Measurements from ENCODE around the gene UNC5B. TPM values are rescaled to one million over a fixed set of nuclear protein-coding genes. Genes with fewer than 3 reads are reported as not detected.

The UNC5B gene
- total RNA-seq, 1 donor from 2014 or later, result 0.63 TPM

DNA sequence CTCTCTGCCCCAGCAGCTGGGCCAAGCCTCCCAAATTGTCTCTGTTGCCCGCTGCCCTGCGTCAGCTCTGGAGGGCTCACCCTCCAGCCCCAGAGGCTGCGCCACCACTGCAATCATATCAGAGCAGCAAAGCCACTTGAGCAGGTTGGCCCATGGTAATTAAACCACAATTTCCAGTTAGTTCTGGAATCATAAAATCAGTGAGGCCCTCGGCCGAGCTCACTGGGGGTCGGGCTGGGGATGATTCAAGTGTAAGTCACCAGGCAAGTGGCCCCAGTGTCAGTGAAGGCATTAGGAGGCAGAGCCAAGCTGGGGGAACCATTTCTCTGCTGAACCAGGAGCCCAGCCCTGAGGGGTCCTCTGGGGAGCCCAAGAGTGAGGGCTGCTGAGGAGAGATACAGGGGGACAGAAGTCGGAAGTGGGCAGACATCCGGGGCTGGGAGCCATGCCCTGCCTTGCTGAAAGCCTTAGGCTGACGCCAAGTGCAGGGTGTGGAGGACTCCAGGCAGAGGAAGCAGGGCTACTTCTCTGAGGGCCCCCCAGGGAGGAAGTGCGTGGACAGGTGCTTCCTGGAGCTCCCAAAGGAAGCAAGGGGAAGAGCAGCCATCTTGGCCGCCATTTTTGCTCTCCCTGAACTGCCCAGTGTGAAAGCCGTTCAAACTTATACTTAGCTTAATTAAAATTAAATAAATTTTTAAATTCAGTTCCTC is 77.2 kb downstream of the UNC5B start:
- no peak for DNase-seq (ENCODE audit: low read depth)
- TF ChIP-seq, protein P1, sequence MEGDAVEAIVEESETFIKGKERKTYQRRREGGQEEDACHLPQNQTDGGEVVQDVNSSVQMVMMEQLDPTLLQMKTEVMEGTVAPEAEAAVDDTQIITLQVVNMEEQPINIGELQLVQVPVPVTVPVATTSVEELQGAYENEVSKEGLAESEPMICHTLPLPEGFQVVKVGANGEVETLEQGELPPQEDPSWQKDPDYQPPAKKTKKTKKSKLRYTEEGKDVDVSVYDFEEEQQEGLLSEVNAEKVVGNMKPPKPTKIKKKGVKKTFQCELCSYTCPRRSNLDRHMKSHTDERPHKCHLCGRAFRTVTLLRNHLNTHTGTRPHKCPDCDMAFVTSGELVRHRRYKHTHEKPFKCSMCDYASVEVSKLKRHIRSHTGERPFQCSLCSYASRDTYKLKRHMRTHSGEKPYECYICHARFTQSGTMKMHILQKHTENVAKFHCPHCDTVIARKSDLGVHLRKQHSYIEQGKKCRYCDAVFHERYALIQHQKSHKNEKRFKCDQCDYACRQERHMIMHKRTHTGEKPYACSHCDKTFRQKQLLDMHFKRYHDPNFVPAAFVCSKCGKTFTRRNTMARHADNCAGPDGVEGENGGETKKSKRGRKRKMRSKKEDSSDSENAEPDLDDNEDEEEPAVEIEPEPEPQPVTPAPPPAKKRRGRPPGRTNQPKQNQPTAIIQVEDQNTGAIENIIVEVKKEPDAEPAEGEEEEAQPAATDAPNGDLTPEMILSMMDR (conservative IDR thresholded peaks at IDR 0.05; ENCODE audit: low read depth, low read length), result no peak
- H3K4me3 ChIP-seq (ENCODE audit: low read depth, low read length), result no peak overlapping the region

DNA sequence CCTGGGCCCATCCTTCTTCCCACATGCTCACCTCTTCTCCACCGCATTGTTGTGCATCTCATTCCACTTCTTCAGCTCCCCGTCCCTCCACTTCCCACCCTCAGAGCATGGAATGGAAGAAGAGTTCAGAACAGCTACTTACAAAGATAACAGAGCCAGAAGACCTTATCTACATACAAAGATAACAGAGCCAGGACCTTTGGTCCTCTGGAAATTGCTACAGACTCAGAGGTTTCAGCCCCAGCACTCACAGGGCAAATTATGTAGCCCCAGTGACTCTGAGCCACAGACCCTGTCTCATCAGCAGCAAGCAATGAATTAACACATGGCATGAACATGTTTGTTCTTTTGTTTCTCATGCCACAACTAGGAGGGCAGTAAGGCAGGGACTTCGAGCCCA is 78.0 kb downstream of the UNC5B start:
- no peak overlapping the region for H3K4me3 ChIP-seq (ENCODE audit: low read depth, low read length)
- TF ChIP-seq, protein P1 (conservative IDR thresholded peaks at IDR 0.05; ENCODE audit: low read depth, low read length), result no peak
- no peak for DNase-seq (ENCODE audit: low read depth)

DNA sequence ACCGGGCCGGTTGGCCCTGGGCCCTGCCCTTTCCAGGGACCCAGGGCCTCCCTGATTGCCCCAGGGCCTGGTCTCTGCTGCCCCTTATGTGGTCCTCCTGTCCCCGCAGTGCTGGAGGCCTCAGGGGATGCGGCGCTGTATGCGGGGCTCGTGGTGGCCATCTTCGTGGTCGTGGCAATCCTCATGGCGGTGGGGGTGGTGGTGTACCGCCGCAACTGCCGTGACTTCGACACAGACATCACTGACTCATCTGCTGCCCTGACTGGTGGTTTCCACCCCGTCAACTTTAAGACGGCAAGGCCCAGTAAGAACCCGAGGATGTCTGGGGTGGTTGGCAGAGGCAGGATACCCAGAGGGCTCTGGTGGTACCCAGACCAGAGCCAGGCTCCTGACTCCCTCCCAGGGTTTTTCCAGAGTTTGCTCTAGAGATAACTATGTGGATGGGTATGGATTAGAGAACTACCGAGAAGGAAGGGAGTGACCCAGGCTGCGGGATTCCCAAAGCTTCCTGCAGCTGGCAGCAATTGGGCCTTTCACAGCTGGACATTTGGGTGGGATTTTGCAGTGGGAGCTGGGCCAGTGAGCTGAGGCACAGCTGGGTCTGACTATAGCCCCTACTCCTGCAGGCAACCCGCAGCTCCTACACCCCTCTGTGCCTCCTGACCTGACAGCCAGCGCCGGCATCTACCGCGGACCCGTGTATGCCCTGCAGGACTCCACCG is 78.6 kb downstream of the UNC5B start:
- H3K4me3 ChIP-seq (ENCODE audit: low read depth, low read length), result no peak overlapping the region
- TF ChIP-seq, protein P1 (conservative IDR thresholded peaks at IDR 0.05; ENCODE audit: low read depth, low read length), result no peak
- DNase-seq (ENCODE audit: low read depth), result no peak

DNA sequence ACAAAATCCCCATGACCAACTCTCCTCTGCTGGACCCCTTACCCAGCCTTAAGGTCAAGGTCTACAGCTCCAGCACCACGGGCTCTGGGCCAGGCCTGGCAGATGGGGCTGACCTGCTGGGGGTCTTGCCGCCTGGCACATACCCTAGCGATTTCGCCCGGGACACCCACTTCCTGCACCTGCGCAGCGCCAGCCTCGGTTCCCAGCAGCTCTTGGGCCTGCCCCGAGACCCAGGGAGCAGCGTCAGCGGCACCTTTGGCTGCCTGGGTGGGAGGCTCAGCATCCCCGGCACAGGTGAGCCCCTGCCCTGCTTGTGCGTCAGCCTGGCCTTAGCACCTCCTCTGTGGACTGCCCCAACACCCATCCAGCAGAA is 79.1 kb downstream of the UNC5B start:
- no peak for DNase-seq (ENCODE audit: low read depth)
- H3K4me3 ChIP-seq (ENCODE audit: low read depth, low read length), result no peak overlapping the region
- TF ChIP-seq, protein P1 (conservative IDR thresholded peaks at IDR 0.05; ENCODE audit: low read depth, low read length), result no peak

DNA sequence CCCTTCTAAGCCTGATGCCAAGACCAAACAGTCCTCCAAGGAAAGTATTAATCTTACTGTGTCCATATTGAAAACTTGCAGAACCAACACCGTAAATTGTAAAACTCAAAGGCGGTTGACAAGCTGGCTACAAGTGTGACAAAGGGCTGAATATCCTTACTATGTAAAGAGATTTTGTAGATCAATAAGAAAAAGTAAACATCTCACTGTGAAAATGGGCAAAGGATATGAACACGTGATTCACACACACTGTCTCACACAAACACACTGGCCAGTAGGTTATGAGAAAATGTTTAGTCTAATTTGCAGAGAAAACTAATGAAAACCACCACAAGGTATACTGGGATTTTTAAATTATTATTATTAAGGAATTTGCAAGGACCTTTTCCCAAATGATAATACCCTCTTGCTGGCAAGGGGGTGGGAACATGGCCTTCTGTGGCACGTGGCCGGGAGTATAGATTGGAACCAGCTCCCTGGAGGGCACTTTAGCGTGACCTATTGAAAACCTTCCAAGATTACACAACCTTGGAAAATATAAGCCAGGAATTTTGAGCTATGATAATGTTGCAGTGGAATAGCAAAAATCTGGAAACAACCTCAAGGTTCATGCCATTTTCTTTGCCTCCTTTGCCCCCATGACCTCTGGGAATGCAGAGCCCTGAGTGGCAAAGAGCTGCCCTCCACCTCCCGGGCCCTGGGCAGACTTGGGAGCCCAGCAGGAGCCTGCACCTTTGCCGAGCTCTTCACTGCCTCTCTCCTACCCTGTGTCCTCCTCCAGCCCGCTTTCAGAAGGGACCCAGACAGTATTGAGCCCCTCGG is 80.5 kb downstream of the UNC5B start:
- peak; percentile 7 for DNase-seq (ENCODE audit: low read depth)
- TF ChIP-seq, protein P1 (conservative IDR thresholded peaks at IDR 0.05; ENCODE audit: low read depth, low read length), result no peak
- no peak overlapping the region for H3K4me3 ChIP-seq (ENCODE audit: low read depth, low read length)

DNA sequence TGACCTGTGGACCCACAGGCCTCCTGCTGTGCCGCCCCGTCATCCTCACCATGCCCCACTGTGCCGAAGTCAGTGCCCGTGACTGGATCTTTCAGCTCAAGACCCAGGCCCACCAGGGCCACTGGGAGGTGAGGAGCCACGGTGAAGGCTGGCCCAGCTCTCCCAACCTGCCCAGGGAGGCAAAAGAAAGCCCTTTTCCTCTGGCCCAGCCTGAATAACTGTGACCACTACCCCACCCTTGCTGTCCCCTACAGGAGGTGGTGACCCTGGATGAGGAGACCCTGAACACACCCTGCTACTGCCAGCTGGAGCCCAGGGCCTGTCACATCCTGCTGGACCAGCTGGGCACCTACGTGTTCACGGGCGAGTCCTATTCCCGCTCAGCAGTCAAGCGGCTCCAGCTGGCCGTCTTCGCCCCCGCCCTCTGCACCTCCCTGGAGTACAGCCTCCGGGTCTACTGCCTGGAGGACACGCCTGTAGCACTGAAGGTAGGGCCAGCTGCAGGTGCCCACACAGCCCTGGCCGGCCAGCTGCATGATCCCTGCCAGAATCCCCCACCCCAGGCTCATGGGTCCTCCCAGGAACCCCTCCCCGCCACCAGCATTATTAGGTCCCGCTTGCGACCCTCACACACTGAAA is 81.2 kb downstream of the UNC5B start:
- no peak overlapping the region for H3K4me3 ChIP-seq (ENCODE audit: low read depth, low read length)
- TF ChIP-seq, protein P1 (conservative IDR thresholded peaks at IDR 0.05; ENCODE audit: low read depth, low read length), result no peak
- no peak for DNase-seq (ENCODE audit: low read depth)

Measured in epithelial cell of proximal tubule (primary cell).